Skin epidermis (tissue), 12 donors: ENCODE results near the gene TAB3.

Experiments used
- H3K27ac ChIP-seq, 21 experiments: fragments of 200-600 bp; sonication (generic) in 11 of 21; one replicate each; pipeline ENCODE4 v1.5.0; 2020; ENCODE audit warnings: mild to moderate bottlenecking in 3 of 21, inconsistent platforms in 2 of 21, moderate library complexity in 2 of 21
- H3K4me3 ChIP-seq, 7 experiments: fragments of 200-600 bp; sonication (generic) in 2 of 7; one replicate each; pipeline ENCODE4 v1.5.0; 2020; ENCODE audit warnings: inconsistent platforms in 2 of 7, mild to moderate bottlenecking in 2 of 7, moderate library complexity in 1 of 7

The TAB3 gene

GRCh38 chrX:30786374-30786773 lies 102.7 kb downstream of the TAB3 start:
- no peak overlapping the region for H3K27ac ChIP-seq
- no peak overlapping the region for H3K4me3 ChIP-seq

DNA sequence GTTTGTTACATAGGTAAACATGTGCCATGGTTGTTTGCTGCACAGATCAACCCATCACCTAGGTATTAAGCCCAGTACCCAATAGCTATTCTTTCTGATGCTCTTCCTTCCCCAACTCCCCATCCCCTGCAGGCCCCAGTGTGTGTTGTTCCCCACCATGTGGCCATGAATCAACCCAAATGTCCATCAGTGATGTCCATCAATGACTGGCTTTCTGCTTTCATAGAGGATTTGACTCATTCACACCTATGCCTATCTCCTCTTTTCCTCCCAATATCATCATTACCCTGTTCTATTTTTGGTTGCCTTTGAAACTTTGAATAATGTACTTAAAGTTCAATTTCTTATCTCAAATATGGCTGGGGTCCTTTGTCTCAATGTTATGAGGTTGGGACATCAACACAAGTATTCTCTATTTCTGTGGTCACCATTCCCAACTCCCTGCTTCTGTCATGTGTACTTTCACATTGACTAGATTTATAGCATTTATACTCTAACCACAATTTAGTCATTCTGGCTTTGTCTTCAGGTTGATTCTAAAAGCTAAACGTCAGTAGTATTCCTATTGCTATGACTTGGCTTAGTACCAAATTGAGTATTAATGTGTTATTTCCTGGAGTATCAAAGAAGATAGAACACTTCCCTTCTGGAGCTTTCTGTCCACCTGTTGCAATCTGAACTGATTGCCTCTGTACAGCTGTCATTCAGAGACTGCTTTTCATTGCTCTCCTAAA lies 107.2 kb downstream of the TAB3 start:
- H3K27ac ChIP-seq = no peak overlapping the region
- no peak overlapping the region for H3K4me3 ChIP-seq

DNA sequence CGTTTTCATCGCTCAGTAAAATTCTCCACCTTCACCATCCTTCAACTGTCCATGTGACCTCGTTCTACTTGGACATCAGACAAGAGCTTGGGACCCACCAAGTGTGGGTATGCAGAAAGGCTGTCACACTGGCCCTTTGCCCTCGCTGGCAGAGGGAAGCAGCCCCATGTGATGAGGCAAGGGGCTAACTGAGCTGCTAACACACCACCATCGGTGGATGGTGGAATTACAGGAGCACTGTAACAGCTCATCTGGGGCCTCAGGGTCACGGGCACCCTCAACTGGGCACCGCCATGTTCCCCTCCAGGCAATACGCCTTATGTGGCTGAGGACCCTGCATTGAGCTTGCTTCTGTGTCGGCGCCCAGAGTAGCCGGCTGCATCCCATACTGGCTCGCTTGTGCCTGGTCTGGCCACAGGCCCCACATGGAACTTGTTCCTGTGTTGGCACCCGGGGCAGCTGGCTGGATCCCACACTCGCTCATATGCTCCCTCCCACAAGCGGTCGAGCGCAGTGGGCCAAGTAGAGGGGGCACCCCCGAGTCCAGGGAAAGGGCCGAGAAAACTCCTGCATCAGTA lies 109.5 kb downstream of the TAB3 start:
- H3K27ac ChIP-seq = no peak overlapping the region
- H3K4me3 ChIP-seq = no peak overlapping the region

DNA sequence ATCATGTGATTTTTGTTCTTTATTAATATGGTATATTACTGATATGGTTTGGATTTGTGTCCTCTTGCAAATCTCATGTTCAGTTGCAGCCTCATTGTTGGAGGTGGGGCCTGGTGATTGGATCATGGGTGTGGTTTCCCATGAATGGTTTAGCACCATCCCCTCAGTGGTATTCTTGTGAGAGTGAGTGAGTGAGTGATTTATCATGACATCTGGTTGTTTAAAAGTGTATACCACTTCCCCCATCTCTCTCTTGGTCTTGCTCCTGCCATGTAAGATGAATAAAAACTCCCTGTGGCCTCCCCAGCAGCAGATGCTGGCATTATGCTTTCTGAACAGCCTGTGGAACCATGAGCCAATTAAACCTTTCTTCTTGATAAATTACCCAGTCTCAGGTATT lies 111.5 kb downstream of the TAB3 start:
- Histone ChIP-seq H3K27ac (no peak overlapping the region), H3K4me3 (no peak overlapping the region)
